K562 (cell line): Measurements from ENCODE around the gene TCP10L.

Experiments used
- BDP1 ChIP-seq: IDR thresholded peaks from 3 replicates; pipeline ENCODE4 v1.6.1; 2011; ENCODE audit not compliant: insufficient read length, insufficient read depth
- CREB1 ChIP-seq, 2 experiments: sonication (generic) in 1 of 2; formaldehyde crosslinking in 1 of 2; IDR thresholded peaks; 2 replicates each; pipeline versions ENCODE4 v1.6.1 to v1.8.0; 2012 to 2022; ENCODE audit warnings: inconsistent platforms in 1 of 2, mild to moderate bottlenecking in 1 of 2, missing genetic modification reagents in 1 of 2, moderate library complexity in 1 of 2
- EP300 ChIP-seq: IDR thresholded peaks from 2 replicates; pipeline ENCODE4 v1.6.1; 2012; ENCODE audit warnings: low read length, improper control_type of control experiment
- JUN ChIP-seq, 2 experiments: sonication (generic) in 1 of 2; formaldehyde crosslinking in 1 of 2; IDR thresholded peaks; 2 replicates each; pipeline versions ENCODE4 v1.6.1 to v1.8.0; 2012 to 2022; ENCODE audit warnings: borderline replicate concordance in 2 of 2, mild to moderate bottlenecking in 2 of 2, improper control_type of control experiment in 1 of 2, low read depth in 1 of 2, low read length in 1 of 2, missing genetic modification reagents in 1 of 2
- ZFP1 ChIP-seq: fragments of 450-650 bp; formaldehyde crosslinking; IDR thresholded peaks from 2 replicates; pipeline ENCODE4 v1.4.0; 2020; ENCODE audit warnings: mild to moderate bottlenecking, mixed read lengths
- ZNF224 ChIP-seq: sonication (generic); formaldehyde crosslinking; IDR thresholded peaks from 2 replicates; pipeline ENCODE4 v1.8.0; 2022; ENCODE audit warnings: mild to moderate bottlenecking, missing genetic modification reagents
- ZNF239 ChIP-seq: fragments of 250-450 bp; sonication (Bioruptor Pico); IDR thresholded peaks from 2 replicates; pipeline ENCODE4 v1.4.0; 2020; ENCODE audit warnings: mild to moderate bottlenecking
- TF ChIP-seq, protein P1 (sequence below), 2 experiments: fragments of 450-650 bp; formaldehyde crosslinking in 1 of 2; IDR thresholded peaks; 2 replicates each; pipeline versions ENCODE4 v1.4.0 to v1.6.1; 2014 to 2020; ENCODE audit warnings: mild to moderate bottlenecking in 2 of 2, borderline replicate concordance in 1 of 2, low read depth in 1 of 2
- TF ChIP-seq, protein P2 (sequence below): sonication (generic); formaldehyde crosslinking; IDR thresholded peaks from 2 replicates; pipeline ENCODE4 v1.8.0; 2023; ENCODE audit warnings: missing genetic modification reagents, mild to moderate bottlenecking, borderline replicate concordance
- TF ChIP-seq, protein P3 (sequence below): fragments of 250-450 bp; sonication (Bioruptor Pico); IDR thresholded peaks from 2 replicates; pipeline ENCODE4 v1.8.0; 2022; ENCODE audit warnings: inconsistent platforms

DNA sequence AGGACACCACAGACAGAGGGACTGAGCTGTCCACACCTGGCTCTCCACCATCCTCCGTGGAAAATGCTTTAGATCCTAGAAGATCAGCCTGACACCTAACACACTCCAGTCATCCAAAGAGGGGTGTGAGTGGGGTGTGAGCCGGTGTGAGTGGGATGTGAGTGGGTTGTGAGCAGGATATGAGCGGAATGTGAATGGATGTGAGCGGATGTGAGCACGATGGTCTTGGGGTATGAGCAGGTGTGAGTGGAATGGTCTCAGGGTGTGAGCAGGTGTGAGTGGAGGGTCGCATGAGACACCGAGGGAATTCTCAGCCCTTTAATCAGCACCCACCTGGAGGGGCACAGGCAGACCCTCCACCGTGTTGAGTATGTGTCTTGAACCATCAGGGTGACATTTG is 851 bp downstream of the TCP10L start:
- TF ChIP-seq EP300 (no peak), CREB1 (IDR thresholded peaks at IDR 0.05) (no peak), CREB1 (CRISPR knock-in tag; IDR thresholded peaks at IDR 0.05) (no peak), JUN (IDR thresholded peaks at IDR 0.05; ENCODE audit: borderline replicate concordance, low read depth, low read length) (no peak), JUN (CRISPR knock-in tag; IDR thresholded peaks at IDR 0.05; ENCODE audit: borderline replicate concordance) (no peak), ZNF239 (CRISPR knock-in tag) (no peak), ZNF224 (CRISPR knock-in tag) (no peak), ZFP1 (CRISPR knock-in tag) (no peak), BDP1 (no peak)
- TF ChIP-seq, protein P1, sequence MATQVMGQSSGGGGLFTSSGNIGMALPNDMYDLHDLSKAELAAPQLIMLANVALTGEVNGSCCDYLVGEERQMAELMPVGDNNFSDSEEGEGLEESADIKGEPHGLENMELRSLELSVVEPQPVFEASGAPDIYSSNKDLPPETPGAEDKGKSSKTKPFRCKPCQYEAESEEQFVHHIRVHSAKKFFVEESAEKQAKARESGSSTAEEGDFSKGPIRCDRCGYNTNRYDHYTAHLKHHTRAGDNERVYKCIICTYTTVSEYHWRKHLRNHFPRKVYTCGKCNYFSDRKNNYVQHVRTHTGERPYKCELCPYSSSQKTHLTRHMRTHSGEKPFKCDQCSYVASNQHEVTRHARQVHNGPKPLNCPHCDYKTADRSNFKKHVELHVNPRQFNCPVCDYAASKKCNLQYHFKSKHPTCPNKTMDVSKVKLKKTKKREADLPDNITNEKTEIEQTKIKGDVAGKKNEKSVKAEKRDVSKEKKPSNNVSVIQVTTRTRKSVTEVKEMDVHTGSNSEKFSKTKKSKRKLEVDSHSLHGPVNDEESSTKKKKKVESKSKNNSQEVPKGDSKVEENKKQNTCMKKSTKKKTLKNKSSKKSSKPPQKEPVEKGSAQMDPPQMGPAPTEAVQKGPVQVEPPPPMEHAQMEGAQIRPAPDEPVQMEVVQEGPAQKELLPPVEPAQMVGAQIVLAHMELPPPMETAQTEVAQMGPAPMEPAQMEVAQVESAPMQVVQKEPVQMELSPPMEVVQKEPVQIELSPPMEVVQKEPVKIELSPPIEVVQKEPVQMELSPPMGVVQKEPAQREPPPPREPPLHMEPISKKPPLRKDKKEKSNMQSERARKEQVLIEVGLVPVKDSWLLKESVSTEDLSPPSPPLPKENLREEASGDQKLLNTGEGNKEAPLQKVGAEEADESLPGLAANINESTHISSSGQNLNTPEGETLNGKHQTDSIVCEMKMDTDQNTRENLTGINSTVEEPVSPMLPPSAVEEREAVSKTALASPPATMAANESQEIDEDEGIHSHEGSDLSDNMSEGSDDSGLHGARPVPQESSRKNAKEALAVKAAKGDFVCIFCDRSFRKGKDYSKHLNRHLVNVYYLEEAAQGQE (IDR thresholded peaks at IDR 0.05; ENCODE audit: borderline replicate concordance) = no peak
- TF ChIP-seq, protein P1 (CRISPR knock-in tag; IDR thresholded peaks at IDR 0.05; ENCODE audit: low read depth) = no peak
- TF ChIP-seq, protein P2, sequence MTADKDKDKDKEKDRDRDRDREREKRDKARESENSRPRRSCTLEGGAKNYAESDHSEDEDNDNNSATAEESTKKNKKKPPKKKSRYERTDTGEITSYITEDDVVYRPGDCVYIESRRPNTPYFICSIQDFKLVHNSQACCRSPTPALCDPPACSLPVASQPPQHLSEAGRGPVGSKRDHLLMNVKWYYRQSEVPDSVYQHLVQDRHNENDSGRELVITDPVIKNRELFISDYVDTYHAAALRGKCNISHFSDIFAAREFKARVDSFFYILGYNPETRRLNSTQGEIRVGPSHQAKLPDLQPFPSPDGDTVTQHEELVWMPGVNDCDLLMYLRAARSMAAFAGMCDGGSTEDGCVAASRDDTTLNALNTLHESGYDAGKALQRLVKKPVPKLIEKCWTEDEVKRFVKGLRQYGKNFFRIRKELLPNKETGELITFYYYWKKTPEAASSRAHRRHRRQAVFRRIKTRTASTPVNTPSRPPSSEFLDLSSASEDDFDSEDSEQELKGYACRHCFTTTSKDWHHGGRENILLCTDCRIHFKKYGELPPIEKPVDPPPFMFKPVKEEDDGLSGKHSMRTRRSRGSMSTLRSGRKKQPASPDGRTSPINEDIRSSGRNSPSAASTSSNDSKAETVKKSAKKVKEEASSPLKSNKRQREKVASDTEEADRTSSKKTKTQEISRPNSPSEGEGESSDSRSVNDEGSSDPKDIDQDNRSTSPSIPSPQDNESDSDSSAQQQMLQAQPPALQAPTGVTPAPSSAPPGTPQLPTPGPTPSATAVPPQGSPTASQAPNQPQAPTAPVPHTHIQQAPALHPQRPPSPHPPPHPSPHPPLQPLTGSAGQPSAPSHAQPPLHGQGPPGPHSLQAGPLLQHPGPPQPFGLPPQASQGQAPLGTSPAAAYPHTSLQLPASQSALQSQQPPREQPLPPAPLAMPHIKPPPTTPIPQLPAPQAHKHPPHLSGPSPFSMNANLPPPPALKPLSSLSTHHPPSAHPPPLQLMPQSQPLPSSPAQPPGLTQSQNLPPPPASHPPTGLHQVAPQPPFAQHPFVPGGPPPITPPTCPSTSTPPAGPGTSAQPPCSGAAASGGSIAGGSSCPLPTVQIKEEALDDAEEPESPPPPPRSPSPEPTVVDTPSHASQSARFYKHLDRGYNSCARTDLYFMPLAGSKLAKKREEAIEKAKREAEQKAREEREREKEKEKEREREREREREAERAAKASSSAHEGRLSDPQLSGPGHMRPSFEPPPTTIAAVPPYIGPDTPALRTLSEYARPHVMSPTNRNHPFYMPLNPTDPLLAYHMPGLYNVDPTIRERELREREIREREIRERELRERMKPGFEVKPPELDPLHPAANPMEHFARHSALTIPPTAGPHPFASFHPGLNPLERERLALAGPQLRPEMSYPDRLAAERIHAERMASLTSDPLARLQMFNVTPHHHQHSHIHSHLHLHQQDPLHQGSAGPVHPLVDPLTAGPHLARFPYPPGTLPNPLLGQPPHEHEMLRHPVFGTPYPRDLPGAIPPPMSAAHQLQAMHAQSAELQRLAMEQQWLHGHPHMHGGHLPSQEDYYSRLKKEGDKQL (CRISPR knock-in tag) = no peak
- TF ChIP-seq, protein P3, sequence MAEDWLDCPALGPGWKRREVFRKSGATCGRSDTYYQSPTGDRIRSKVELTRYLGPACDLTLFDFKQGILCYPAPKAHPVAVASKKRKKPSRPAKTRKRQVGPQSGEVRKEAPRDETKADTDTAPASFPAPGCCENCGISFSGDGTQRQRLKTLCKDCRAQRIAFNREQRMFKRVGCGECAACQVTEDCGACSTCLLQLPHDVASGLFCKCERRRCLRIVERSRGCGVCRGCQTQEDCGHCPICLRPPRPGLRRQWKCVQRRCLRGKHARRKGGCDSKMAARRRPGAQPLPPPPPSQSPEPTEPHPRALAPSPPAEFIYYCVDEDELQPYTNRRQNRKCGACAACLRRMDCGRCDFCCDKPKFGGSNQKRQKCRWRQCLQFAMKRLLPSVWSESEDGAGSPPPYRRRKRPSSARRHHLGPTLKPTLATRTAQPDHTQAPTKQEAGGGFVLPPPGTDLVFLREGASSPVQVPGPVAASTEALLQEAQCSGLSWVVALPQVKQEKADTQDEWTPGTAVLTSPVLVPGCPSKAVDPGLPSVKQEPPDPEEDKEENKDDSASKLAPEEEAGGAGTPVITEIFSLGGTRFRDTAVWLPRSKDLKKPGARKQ (CRISPR knock-in tag) = no peak
